T47D (cell line): Measurements from ENCODE around the gene SRSF10.
A peak's percentile ranks its signal among the peaks of the same experiment; 100 is the strongest.

Experiments
- DNase-seq, 2 experiments: peaks; one replicate each; pipeline versions ENCODE4 v3.0.0 to v3.0.0-alpha.2; 2011 to 2012; ENCODE audit warnings: low read depth in 1 of 2, low spot score in 1 of 2
- JUND ChIP-seq: IDR thresholded peaks from 2 replicates; pipeline ENCODE4 v1.6.1; 2012; ENCODE audit warnings: low read depth
- in situ Hi-C: cut with HindIII; loops from 2 replicates; pipeline ENCODE4 v1.10.0; 2016; ENCODE audit warnings: low sequenced_read_pairs, low pct_unique_long_range_greater_than_20kb

The SRSF10 gene

GRCh38 chr1:23927097-23927496 lies 53.0 kb downstream of the SRSF10 start:
- DNase-seq: no peak
- TF ChIP-seq JUND: no peak
- in situ Hi-C loops: no loop called here

GRCh38 chr1:23925279-23925678 lies 54.8 kb downstream of the SRSF10 start:
- no peak for DNase-seq
- no peak for TF ChIP-seq JUND
- in situ Hi-C loops: no loop called here

GRCh38 chr1:23924601-23925000 lies 55.5 kb downstream of the SRSF10 start:
- no peak for TF ChIP-seq JUND
- DNase-seq: no peak
- in situ Hi-C loops: no loop called here

GRCh38 chr1:23923592-23924499 lies 56.3 kb downstream of the SRSF10 start:
- DNase-seq: peak in 1 of 2 experiments; percentile 35
- in situ Hi-C loops: no loop called here
- no peak for TF ChIP-seq JUND

- in situ Hi-C loops: no loop called here
- no peak for DNase-seq
Measured at GRCh38 chr1:23922321-23922943, 57.7 kb downstream of the SRSF10 start.

GRCh38 chr1:23916209-23917131 lies 63.7 kb downstream of the SRSF10 start:
- DNase-seq: peak; percentile 69 to 83
- in situ Hi-C loops: no loop called here
- TF ChIP-seq JUND: no peak

More at GRCh38 chr1:23922321-23922943, 57.7 kb downstream of the SRSF10 start:
- TF ChIP-seq JUND: no peak

GRCh38 chr1:23915466-23915865 lies 64.7 kb downstream of the SRSF10 start:
- in situ Hi-C loops: no loop called here
- DNase-seq: no peak
- no peak for TF ChIP-seq JUND

- TF ChIP-seq JUND: no peak
- in situ Hi-C loops: no loop called here
- no peak for DNase-seq
Measured at GRCh38 chr1:23914921-23915320, 65.2 kb downstream of the SRSF10 start.
